Mucosa of rectum (tissue), 2 donors: ENCODE measurements around the gene DSEL.

Source experiments
- H3K27ac ChIP-seq, 2 donors: one replicate each; pipeline ENCODE4 v1.7.0; 2013; ENCODE audit warnings: inconsistent platforms in 2 of 2, low read depth in 2 of 2, low read length in 2 of 2
- H3K27me3 ChIP-seq, 2 donors: one replicate each; pipeline ENCODE4 v1.7.0; 2013; ENCODE audit warnings: low read length in 2 of 2; ENCODE audit not compliant: control insufficient read depth in 2 of 2, insufficient read depth in 2 of 2
- H3K36me3 ChIP-seq, 2 donors: one replicate each; pipeline ENCODE4 v1.7.0; 2013; ENCODE audit warnings: low read length in 2 of 2; ENCODE audit not compliant: control insufficient read depth in 2 of 2, insufficient read depth in 2 of 2
- H3K4me1 ChIP-seq, 2 donors: one replicate each; pipeline ENCODE4 v1.7.0; 2013; ENCODE audit warnings: low read length in 2 of 2, mild to moderate bottlenecking in 1 of 2; ENCODE audit not compliant: control insufficient read depth in 2 of 2, insufficient read depth in 2 of 2
- H3K4me3 ChIP-seq, 2 donors: one replicate each; pipeline ENCODE4 v1.7.0; 2013; ENCODE audit warnings: low read length in 2 of 2
- H3K9ac ChIP-seq, 2 donors: one replicate each; pipeline ENCODE4 v1.7.0; 2013; ENCODE audit warnings: low read length in 2 of 2, low read depth in 1 of 2, mild to moderate bottlenecking in 1 of 2
- H3K9me3 ChIP-seq, 2 donors: one replicate each; pipeline ENCODE4 v1.7.0; 2013; ENCODE audit warnings: low read length in 2 of 2; ENCODE audit not compliant: control insufficient read depth in 2 of 2
- donor health status: healthy.
- donor health status: Normal muscosa, but diverticular disease.

Gene DSEL

DNA sequence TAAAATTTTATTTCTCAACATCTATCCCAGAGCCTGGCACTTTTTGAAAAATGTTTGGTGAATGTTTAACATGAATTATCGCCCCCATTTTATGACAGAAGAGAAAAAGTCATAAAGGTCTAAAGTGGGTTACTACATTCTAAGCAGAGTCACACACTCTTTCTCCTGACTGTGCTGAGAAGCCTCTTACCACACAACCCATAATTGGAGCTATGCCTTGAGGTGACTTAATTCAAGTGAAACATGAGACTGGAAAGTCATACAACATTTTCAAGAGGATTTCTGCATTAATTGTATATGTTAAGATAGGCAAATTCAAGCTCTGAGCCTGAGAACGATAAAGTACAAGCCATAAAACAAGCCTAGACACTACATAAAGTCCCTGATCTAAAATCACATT is 3.1 kb upstream of the DSEL start:
- Histone ChIP-seq H3K27ac (no peak overlapping the region), H3K9ac (no peak overlapping the region), H3K27me3 (peaks cover 0 to 3% of the 10 kb centered on the region in 2 donors), H3K36me3 (no peaks in the 10 kb centered on the region), H3K9me3 (no peaks in the 10 kb centered on the region), H3K4me1 (peaks cover 0 to 10% of the 10 kb centered on the region in 2 donors), H3K4me3 (no peak overlapping the region)

DNA sequence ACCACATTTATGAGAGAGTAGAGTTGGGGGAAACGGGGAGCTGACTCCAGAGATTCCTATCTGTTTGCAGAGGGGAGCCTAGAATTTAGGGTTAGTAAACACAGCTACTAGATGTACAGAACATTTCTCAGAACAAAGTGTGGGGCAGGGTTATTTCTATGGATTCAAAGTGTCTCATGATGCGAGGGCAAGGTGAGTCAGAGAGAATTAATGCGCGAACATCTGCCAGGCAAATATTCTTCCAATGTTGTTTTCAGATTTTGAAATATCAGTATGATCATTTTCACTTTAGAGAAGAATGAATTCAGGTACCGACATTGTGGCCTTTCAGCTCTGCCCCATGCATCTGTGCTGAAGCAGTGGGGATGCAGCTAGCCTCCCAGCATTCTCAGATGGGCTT is 2.0 kb upstream of the DSEL start:
- Histone ChIP-seq H3K27me3 (peaks cover 0 to 3% of the 10 kb centered on the region in 2 donors), H3K4me1 (peaks cover 0 to 10% of the 10 kb centered on the region in 2 donors), H3K36me3 (no peaks in the 10 kb centered on the region), H3K27ac (no peak overlapping the region), H3K9ac (no peak overlapping the region), H3K4me3 (no peak overlapping the region), H3K9me3 (no peaks in the 10 kb centered on the region)

DNA sequence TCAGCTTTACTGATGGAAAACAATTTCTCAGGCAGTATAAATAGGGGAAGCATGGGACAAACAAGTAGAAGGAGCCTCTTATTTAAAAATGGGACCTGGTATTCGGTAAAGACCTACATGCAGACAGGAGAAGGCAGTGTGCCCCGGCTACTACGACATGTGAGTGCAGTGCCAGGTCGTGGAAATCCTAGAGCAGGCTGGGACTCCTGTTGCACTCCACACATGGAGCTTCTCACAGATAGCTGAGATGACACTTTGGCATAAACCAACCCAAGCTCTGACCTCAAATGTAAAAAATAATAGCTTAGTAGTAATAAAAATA is 885 bp upstream of the DSEL start:
- no peaks in the 10 kb centered on the region for H3K9me3 ChIP-seq
- H3K36me3 ChIP-seq: no peaks in the 10 kb centered on the region
- H3K27me3 ChIP-seq: peaks cover 0 to 3% of the 10 kb centered on the region in 2 donors
- peak overlapping the region; percentile 27 to 45 for H3K9ac ChIP-seq
- H3K4me1 ChIP-seq: peaks cover 0 to 10% of the 10 kb centered on the region in 2 donors
- peak overlapping the region; percentile 55 to 56 for H3K27ac ChIP-seq
- peak overlapping the region; percentile 58 to 74 for H3K4me3 ChIP-seq

DNA sequence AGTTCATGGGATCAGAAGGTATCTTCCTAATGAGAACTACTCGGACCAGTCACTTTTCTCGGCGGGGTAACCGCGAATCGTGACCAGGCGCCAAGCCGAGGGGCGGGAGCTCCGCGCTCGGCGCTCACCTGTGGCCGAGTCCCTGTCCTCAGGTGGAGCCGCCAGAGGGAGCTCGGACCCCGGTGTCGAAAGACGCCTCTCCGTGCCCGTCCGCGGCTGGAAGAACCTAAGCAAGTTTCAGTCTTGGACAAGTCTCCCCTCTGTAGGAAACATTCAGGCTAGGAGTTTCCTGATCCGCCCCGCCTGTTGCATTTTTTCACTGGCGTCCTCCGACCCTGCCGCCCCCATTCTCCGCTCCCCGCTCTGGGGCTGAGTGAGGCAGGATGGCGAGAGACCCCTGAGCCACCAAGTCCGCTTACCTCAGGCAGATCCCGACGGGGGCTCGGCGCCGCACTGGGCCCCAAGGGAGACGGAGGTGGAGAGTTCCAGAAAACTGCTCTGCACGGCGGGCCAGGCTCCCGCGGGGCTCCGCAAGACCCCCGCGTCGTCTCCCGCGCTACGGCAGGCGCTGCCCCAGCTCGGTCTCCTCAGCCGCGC is 480 bp downstream of the DSEL start:
- Histone ChIP-seq H3K36me3 (no peaks in the 10 kb centered on the region), H3K27me3 (peaks cover 0 to 3% of the 10 kb centered on the region in 2 donors), H3K4me3 (peak overlapping the region; percentile 72 to 73), H3K4me1 (peaks cover 0 to 10% of the 10 kb centered on the region in 2 donors), H3K27ac (peak overlapping the region; percentile 15 to 65), H3K9ac (peak overlapping the region; percentile 36 to 64), H3K9me3 (no peaks in the 10 kb centered on the region)

DNA sequence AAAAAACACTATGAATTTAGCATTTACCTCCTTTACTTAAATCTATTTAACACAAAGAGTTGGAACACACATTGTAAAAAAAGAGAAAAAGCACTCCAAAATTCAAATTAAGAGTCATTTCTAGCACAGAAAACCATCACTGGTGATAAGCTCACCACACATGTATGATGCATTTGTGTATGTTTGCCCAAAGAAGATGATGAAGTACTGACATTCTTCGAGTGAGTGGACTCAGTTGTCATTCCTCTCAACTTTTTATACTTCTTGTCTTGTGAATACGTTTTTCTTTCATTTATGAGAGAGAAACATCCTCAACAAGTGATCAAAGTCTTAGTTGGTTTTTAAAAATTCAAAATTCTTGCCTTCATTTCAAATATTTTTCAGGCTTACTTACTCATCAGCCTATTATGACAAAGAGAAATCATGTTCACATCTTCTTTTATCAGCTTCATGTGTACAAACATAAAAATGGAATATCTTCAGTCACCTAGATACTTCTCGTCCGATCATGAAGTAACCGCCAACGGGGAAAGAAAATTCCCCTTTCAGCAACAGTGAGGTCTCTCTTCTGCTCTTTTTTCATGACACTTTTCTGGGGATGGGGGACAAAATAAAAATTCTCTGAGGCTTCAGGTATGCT is 1.5 kb downstream of the DSEL start:
- no peak overlapping the region for H3K27ac ChIP-seq
- peaks cover 0 to 3% of the 10 kb centered on the region in 2 donors for H3K27me3 ChIP-seq
- H3K9me3 ChIP-seq: no peaks in the 10 kb centered on the region
- peaks cover 0 to 10% of the 10 kb centered on the region in 2 donors for H3K4me1 ChIP-seq
- no peak overlapping the region for H3K9ac ChIP-seq
- H3K4me3 ChIP-seq: peak overlapping the region; percentile 72 to 73
- no peaks in the 10 kb centered on the region for H3K36me3 ChIP-seq

DNA sequence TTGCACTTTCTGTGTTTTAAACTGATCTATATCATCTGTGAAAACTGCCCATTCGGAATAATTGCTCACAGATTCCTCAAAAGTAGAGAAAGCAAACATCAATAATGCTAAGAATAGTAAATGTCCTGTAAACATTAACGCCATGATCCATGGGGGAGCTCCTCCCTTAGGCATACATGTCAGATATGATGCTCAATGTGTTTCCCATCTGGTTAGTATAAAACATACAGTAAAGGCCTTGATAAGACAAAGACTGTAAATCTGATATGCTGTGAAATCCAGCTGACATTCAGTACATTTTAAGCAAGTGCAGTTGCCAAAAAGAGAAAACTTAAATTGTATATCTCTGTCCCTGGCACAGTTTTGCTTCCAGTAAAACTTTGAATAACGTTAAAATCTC is 2.1 kb downstream of the DSEL start:
- Histone ChIP-seq H3K4me3 (no peak overlapping the region), H3K27ac (no peak overlapping the region), H3K4me1 (peaks cover 0 to 10% of the 10 kb centered on the region in 2 donors)

DNA sequence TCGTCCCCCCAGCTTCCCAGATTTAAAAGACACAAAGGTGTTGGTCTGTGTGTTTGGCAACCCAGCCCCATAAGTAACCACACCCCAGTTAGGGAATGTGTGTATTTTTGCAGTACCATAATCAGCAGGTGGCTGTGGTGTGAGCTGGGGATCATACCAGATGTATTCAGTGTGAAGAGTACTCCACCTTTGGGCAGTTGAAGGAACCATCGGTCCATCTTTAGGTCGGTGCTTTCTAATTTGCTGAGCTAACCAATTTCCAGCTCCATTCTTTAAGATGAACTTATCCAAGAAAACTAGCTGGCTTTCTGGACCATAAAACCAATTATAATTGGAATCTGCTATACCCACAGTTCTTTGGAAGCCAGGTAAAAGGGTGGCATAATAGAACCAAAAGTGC is 3.2 kb downstream of the DSEL start:
- Histone ChIP-seq H3K9me3 (no peaks in the 10 kb centered on the region), H3K27ac (no peak overlapping the region), H3K27me3 (peaks cover 0 to 3% of the 10 kb centered on the region in 2 donors), H3K9ac (no peak overlapping the region), H3K4me1 (peaks cover 0 to 10% of the 10 kb centered on the region in 2 donors), H3K36me3 (no peaks in the 10 kb centered on the region), H3K4me3 (no peak overlapping the region)

More for the DNA sequence above, 2.1 kb downstream of the DSEL start:
- Histone ChIP-seq H3K9ac (no peak overlapping the region), H3K9me3 (no peaks in the 10 kb centered on the region), H3K27me3 (peaks cover 0 to 3% of the 10 kb centered on the region in 2 donors), H3K36me3 (no peaks in the 10 kb centered on the region)

DNA sequence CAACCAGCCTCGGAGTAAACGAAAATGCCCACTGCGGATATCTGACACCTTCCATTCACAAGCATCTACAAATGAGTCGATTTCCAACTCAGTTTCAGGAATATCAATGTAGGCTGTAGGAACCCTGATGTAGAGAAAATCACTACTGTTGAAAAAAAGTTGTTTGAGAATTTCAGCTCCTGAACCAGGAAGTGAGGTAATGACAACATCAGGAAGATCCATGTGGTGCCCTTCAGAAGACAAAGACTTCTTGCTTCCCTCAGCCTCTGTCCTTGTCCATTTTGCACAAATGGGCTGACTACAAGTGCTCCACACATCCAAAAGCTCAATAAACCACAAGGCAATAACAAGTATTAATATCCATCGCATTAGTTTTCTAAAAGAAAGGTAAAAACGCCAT is 4.7 kb downstream of the DSEL start:
- Histone ChIP-seq H3K9me3 (no peaks in the 10 kb centered on the region), H3K27me3 (peaks cover 0 to 3% of the 10 kb centered on the region in 2 donors), H3K36me3 (no peaks in the 10 kb centered on the region), H3K27ac (no peak overlapping the region), H3K4me1 (peaks cover 0 to 4% of the 10 kb centered on the region in 2 donors), H3K9ac (no peak overlapping the region), H3K4me3 (no peak overlapping the region)

DNA sequence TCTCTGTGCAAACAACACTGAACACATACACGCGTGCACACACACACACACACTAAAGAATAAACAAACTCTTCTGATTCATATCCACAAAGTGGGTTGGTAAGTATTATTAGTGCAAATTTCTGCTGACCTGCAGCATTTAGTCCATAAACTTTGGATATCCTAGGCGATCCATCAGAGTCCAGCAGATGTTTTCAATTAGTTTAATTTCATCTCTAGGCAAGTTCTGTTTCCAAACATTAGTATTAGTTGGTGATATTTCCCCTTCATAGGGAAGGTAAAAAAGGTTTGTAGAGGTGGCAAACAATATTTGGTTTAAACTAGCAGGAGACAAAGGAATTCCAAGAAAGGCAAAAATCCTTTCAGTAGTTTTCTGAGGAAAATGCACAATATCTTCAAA is 5.7 kb downstream of the DSEL start:
- no peak overlapping the region for H3K27ac ChIP-seq

DNA sequence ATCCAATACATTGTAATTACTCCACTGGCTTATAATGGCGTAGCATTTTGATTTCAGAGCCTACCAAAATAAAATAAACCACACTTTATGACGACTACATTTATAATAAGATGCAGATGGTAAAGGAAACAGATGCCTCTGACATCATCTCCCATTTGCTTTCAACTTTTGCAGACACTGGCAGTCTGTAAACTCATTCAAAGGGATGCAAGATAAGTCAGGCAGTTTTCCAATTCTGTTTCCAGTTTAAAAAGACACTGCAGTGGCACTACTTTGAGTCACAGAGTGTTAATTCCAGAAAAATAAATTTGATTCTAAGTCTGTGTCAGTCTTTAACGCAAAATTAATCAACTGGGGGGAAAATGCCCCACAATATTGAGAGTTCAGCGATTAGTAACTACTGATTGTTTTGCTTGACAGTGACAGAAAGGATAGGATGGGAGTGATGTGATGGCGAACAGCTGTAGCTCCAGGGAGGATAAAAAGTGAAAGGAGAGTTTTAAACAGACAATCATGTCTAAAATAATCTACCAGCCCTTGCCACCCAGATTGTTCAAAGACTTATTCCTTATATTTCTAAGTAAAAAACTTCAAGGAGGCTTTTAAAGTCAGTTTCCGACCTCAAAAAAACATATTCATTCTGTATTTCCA is 6.7 kb downstream of the DSEL start:
- Histone ChIP-seq H3K36me3 (no peaks in the 10 kb centered on the region), H3K4me3 (no peak overlapping the region), H3K9me3 (no peaks in the 10 kb centered on the region), H3K4me1 (no peaks in the 10 kb centered on the region), H3K27ac (no peak overlapping the region), H3K27me3 (no peaks in the 10 kb centered on the region), H3K9ac (no peak overlapping the region)

More for the DNA sequence above, 5.7 kb downstream of the DSEL start:
- no peak overlapping the region for H3K4me3 ChIP-seq
- no peaks in the 10 kb centered on the region for H3K36me3 ChIP-seq
- no peak overlapping the region for H3K9ac ChIP-seq
- H3K9me3 ChIP-seq: no peaks in the 10 kb centered on the region
- H3K27me3 ChIP-seq: no peaks in the 10 kb centered on the region
- no peaks in the 10 kb centered on the region for H3K4me1 ChIP-seq
